Activated T-helper 17 cell treated with anti-CD3 and anti-CD28 coated beads, Interleukin-2, amount 50 U/mL, for 72 hours (primary cell): ENCODE results near the gene GTF2F2. TPM values are rescaled to one million over a fixed set of nuclear protein-coding genes. Genes with fewer than 3 reads are reported as not detected.

ENCODE experiments used
- ATAC-seq: fragments of 150-1000 bp; cut with Tn5 transposase; replicated peaks from 2 replicates; pipeline ENCODE4 v1.10.0; 2021; ENCODE audit warnings: mild to moderate bottlenecking, moderate library complexity
- H3K27ac Mint-ChIP-seq: one replicate; pipeline ENCODE4 v1.8.0; 2022; ENCODE audit warnings: mixed read lengths
- H3K27me3 Mint-ChIP-seq: one replicate; pipeline ENCODE4 v1.8.0; 2022; ENCODE audit warnings: mixed read lengths
- H3K36me3 Mint-ChIP-seq: one replicate; pipeline ENCODE4 v1.8.0; 2022; ENCODE audit warnings: low read depth, mild to moderate bottlenecking, mixed read lengths
- H3K4me1 Mint-ChIP-seq: one replicate; pipeline ENCODE4 v1.8.0; 2022; ENCODE audit warnings: mixed read lengths
- H3K4me3 Mint-ChIP-seq: one replicate; pipeline ENCODE4 v1.8.0; 2022; ENCODE audit warnings: mild to moderate bottlenecking, mixed read lengths
- H3K9me3 Mint-ChIP-seq: one replicate; pipeline ENCODE4 v1.8.0; 2022; ENCODE audit warnings: mixed read lengths
- total RNA-seq, 2 donors: library from RNA; stranded (reverse); gene quantifications; one replicate each; pipeline ENCODE4 v1.2.3, GENCODE V29; 2022

The GTF2F2 gene
- total RNA-seq, 2 donors from 2014 or later = 12.5 to 25.0 TPM

DNA sequence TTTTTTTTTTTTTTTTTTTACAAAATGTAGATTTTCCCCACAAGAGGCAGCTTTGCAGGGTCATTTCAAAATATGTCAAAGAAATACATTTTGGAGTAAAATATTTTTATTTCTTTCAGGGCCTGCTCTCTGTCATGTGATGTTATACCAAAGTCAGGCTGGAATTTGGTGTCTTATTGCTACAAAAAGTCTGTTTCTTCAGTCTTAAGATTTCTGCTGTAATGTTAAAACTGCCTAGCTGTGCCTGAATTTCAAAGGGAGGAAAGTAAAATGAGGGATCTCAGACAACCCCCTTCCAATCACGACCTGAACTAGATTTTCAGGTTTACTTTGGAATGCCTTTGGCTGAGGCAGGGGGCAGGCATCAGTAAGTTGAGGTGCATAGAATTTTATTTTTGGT is 12.8 kb upstream of the GTF2F2 start:
- no peak for ATAC-seq
- Mint-ChIP-seq H3K9me3 (no peaks in the 10 kb centered on the region), H3K27ac (no peak overlapping the region), H3K36me3 (no peaks in the 10 kb centered on the region), H3K27me3 (peaks cover 12% of the 10 kb centered on the region), H3K4me1 (no peaks in the 10 kb centered on the region), H3K4me3 (no peak overlapping the region)

DNA sequence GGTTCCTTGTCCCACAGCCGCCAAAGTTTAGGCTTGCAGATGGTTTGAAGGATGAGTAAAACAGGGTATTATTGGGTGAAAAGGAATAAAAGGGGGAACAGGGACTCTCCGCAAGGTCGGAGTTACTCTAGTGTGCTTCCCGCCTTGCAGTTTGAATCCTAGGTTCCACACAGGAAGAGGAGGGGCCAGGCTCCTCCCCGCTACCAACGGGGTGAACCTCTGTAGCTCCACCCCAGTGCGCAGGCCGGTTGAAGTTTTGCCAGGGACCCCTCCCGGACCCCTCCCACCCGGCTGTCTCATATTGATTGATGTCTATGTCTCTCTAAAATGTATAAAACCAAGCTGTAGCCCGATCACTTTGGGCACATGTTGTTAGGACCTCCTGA is 11.6 kb upstream of the GTF2F2 start:
- H3K27ac Mint-ChIP-seq = no peak overlapping the region
- H3K36me3 Mint-ChIP-seq = no peaks in the 10 kb centered on the region
- no peaks in the 10 kb centered on the region for H3K4me1 Mint-ChIP-seq
- no peak overlapping the region for H3K4me3 Mint-ChIP-seq
- peak; percentile 24 for ATAC-seq
- no peaks in the 10 kb centered on the region for H3K9me3 Mint-ChIP-seq
- H3K27me3 Mint-ChIP-seq = peaks cover 12% of the 10 kb centered on the region

DNA sequence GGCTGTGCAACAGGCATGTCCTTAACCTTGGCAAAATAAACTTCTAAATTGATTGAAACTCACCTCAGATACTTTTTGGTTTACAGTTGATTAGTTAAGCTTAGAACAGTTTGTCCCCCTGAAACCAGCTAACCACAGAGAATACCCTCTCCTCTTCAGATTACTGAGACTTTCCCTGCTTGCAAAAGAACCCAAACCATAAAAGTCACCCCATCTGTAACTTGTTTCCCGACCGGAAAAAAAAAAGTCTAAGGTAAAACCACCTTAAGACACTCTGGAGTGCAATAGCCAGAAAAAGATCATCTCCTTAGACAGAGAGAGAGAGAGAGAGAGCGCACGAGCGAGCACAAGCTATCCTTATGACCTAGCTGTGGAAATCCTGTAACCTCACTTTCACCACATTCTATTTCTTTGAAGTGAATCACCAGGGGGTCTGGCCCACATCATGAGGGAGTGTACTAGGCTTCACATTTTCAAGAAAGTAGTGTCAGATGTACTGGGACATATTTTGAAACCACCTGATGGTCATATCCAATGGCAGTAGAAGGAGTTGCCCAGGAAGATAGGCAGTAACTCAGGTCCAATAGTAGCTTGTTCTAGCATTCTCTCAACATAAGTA is 11.1 kb upstream of the GTF2F2 start:
- Mint-ChIP-seq H3K4me1 (no peaks in the 10 kb centered on the region), H3K9me3 (no peaks in the 10 kb centered on the region), H3K27ac (no peak overlapping the region), H3K36me3 (no peaks in the 10 kb centered on the region), H3K27me3 (peaks cover 10% of the 10 kb centered on the region), H3K4me3 (no peak overlapping the region)
- ATAC-seq = peak; percentile 88

DNA sequence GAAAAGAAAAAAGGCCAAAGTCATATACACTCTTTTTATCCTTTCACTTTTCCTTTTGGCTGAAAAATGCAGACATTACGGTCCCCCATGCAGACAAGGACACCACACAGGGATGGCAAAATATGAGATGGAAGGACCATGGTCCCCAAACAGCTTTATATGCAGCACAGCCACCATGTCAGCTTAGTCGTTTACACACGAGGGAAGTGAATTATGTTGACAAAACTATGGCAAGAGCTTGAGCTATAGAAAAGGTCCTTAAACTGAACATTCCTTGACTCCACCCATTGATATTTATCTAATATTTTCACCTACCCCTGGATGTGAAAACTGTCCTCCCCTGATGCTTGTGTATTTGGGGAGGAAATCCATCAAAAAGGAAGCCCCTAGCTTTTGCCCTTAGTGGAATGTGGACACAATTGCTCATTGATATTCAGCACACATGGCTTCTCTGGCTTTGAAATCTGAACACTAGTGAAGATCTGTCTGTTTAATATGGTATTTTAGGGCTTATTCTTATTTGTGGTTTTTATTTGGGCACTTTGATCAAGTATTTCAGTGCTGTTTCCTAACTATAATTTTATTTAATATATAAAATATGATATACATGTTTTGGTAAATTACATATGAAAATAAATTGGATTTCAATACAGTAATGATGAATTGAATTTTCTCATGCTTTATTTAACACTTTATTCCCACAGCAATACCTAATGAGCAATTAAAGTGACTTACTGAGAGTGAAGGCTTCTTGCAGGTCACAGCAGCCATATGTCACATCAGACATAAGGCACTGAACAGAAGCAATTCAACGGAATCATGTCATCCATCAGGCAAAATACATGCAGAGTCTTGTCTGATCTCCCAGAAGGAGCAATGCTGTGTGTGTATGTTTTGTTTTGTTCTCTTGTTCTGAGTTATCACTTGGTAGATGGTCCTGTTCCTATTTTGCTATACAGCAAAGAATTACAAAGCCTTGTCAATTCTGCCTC is 6.8 kb upstream of the GTF2F2 start:
- no peak overlapping the region for H3K4me3 Mint-ChIP-seq
- no peaks in the 10 kb centered on the region for H3K4me1 Mint-ChIP-seq
- H3K27ac Mint-ChIP-seq = peak overlapping the region; percentile 20
- H3K36me3 Mint-ChIP-seq = no peaks in the 10 kb centered on the region
- no peaks in the 10 kb centered on the region for H3K9me3 Mint-ChIP-seq
- no peak for ATAC-seq
- no peaks in the 10 kb centered on the region for H3K27me3 Mint-ChIP-seq

DNA sequence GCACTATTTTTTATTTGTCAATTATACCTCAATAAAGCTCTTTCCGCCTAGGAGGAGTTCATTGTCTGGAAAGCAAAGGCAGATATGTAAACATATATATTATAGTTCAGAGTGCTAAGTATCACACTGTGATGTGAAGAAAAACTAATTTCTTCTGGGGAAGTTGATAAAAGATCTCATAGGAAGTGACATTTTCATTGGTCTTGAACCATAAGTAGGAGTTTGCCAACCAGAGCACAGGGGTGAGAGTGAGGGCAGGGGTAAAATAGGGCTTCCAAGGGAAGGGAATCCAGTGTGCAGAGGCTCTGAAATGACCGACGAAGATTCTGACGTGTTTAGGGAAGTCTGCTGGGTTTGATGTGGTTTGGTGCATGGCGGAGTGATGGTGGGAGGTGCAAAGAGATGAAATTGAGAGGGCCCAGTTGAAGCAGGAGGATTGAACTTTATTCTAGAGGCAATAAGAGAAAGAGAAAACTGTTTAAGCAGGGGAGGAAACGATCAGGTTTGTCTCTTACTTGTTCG is 780 bp upstream of the GTF2F2 start:
- Mint-ChIP-seq H3K9me3 (no peaks in the 10 kb centered on the region), H3K27me3 (no peaks in the 10 kb centered on the region), H3K4me3 (no peak overlapping the region), H3K4me1 (peaks cover 6% of the 10 kb centered on the region), H3K27ac (no peak overlapping the region), H3K36me3 (no peaks in the 10 kb centered on the region)
- ATAC-seq = peak; percentile 79

DNA sequence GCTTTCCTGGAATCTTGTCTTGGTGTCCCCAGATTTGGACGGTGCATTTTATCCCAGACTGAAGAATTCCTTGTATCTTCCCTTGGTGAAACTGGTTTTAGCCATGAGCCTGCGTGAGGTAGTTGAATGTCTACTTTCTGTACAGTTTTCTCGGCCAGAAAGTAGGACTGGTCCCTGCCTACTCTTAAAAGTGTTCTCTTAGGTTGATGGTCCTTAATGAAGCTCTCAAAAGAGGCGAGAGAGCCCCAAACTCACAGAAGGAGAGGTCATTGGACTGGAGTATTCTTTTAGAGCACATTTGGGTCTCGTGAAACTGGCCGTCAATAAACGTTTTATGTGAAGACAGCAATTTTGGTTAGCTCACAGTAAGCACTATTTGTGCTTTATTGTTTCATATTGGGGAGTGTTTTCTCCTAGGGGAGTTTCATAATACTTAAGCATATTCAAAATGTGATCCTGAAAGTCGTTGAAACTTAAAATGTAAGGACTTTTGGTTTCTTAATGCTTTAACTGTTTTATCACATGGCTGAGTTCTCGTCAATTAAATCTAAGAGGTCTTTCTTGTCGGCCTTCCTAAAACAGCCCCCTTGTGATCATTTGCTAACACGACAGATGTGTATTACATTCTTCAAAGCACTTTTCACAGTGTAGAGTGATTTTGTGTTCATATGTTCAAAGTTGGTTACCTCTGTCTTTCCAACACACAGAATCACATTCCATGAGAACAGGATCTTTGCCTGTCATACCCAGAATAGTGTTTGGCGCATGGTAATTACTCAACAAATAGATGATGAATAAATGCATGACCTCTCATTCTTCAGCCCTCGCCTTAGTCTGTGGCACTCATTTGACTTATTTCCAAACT is 889 bp downstream of the GTF2F2 start:
- no peak for ATAC-seq
- H3K27me3 Mint-ChIP-seq = no peaks in the 10 kb centered on the region
- H3K4me3 Mint-ChIP-seq = no peak overlapping the region
- H3K4me1 Mint-ChIP-seq = peaks cover 11% of the 10 kb centered on the region
- H3K27ac Mint-ChIP-seq = no peak overlapping the region
- H3K36me3 Mint-ChIP-seq = no peaks in the 10 kb centered on the region
- no peaks in the 10 kb centered on the region for H3K9me3 Mint-ChIP-seq

DNA sequence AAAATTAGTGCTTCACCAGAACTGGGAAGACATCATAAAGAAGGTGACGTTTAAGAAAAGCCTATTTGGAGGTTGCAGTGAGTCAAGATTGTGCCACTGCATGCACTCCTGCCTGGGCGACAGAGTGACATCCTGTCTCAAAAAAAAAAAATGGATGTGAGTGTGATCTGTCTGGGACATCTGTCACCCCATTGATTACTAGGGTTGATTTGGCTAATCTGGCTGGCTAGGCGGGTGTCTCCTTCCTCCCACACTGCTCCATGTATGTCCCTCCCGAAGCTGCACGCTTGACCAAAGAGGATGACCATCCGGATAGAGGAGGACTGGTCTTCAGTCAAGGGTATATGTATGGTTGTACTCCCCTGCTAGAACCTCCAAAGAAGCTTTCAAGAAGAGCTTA is 2.6 kb downstream of the GTF2F2 start:
- Mint-ChIP-seq H3K4me3 (no peak overlapping the region), H3K27me3 (no peaks in the 10 kb centered on the region), H3K4me1 (peaks cover 11% of the 10 kb centered on the region), H3K9me3 (no peaks in the 10 kb centered on the region), H3K27ac (no peak overlapping the region), H3K36me3 (no peaks in the 10 kb centered on the region)
- ATAC-seq = no peak

DNA sequence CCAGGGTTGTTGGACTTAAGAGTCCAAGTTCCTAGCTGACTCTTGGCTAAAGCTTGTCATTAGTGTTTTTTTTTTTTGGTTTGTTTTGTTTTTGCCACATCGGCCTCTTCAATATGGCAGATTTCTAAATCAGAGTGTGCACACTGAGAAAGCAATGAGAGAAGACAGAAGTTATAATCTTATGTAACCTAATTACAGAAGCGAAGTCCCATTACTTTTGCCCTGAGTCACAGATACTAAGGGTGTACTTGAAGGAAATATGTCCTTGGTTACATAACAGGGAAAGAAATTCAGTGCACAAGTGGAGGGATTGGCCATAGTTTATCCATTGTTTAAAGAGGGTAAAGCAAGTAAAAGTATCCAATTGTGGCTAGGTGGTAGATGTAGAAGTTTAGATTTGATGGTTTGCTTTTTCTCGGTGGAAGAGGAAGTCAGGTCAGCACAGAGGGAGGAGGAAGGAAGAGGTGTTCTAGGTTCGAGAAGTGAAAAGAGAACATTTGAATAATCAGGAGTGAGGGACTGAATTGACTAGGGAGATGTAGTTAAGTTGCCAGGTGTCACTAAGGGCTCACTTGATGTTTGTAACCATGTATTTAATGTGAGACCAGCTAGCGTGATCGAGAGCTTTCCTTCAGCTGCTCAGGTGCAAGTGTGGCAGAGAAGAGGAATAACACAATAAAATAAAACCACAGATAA is 12.2 kb downstream of the GTF2F2 start:
- Mint-ChIP-seq H3K27me3 (no peaks in the 10 kb centered on the region), H3K27ac (peak overlapping the region; percentile 4), H3K9me3 (peaks cover 14% of the 10 kb centered on the region), H3K36me3 (peaks cover 9% of the 10 kb centered on the region), H3K4me3 (no peak overlapping the region), H3K4me1 (peaks cover 23% of the 10 kb centered on the region)
- no peak for ATAC-seq

DNA sequence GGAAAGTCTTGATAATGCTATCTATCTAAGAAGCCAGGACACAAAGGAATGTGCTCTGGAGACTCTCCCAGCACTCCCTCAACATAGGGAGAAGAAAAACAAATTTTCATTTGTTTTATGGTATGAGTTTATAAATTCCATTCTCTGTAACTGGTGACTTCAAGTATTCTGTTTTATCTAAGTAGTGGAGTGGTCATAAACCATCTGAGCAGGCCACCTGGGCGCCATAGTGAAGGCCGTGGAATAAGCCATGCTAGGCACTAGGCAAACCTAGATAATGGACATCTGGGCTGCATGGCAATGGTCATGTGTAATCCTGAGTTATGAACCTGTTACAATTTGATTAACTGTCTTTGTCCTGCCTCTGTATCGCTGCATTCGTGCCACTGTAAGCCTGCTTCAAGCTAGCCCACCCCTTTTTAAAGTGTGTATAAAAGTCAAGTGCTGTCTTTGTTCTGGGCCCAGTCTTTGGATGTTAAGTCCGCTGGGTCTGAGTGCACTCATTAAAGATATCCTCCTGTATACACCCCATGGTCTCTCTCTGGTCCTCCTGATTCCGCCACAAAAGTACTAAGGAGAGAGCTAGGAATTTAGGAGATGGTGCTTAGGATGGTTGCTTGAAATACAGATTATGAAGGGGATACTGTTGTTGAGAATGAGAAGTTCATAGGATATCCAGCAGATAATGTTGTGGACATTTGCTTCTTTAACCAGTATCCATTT is 13.2 kb downstream of the GTF2F2 start:
- H3K9me3 Mint-ChIP-seq = peaks cover 14% of the 10 kb centered on the region
- H3K27me3 Mint-ChIP-seq = no peaks in the 10 kb centered on the region
- ATAC-seq = no peak
- H3K27ac Mint-ChIP-seq = no peak overlapping the region
- H3K36me3 Mint-ChIP-seq = peaks cover 18% of the 10 kb centered on the region
- H3K4me1 Mint-ChIP-seq = peaks cover 27% of the 10 kb centered on the region
- no peak overlapping the region for H3K4me3 Mint-ChIP-seq

DNA sequence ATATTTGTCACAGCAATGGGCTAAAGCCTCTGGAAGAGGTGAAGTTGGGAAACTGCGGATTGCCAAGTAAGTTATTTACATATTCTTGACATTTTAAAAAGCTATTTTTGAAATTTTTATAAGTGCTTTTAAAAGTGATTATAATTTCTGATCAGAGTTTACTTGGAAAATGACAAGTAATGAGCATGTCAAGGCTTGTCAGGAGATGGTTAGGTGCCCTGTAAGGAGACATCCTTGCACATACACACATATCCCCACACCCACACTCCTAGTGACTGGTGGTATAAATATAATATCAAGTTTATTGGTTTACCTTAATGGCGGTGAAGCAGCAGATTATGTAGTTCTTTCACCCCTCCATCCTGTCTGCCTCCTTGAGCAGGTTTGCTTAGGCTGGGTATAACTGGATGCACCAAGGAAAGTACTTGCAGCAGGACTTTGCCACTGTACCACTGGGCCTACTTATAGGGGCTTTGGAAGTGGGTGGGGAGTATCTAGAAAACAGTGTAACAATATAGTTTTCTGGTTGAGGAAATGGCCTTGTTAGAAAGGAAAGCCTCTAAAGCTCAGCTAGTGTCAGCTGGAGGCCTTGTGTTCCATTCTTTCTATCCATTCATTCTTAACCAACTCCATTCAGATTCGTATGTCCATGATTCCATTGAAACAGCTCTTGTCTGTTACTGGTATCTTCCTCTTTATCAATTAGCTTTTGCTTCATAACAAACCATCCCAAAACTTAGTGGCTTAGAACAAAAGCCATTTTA is 16.6 kb downstream of the GTF2F2 start:
- ATAC-seq = no peak
- no peak overlapping the region for H3K27ac Mint-ChIP-seq
- H3K9me3 Mint-ChIP-seq = peaks cover 9% of the 10 kb centered on the region
- H3K4me1 Mint-ChIP-seq = peaks cover 13% of the 10 kb centered on the region
- no peaks in the 10 kb centered on the region for H3K27me3 Mint-ChIP-seq
- no peak overlapping the region for H3K4me3 Mint-ChIP-seq
- H3K36me3 Mint-ChIP-seq = peaks cover 32% of the 10 kb centered on the region

DNA sequence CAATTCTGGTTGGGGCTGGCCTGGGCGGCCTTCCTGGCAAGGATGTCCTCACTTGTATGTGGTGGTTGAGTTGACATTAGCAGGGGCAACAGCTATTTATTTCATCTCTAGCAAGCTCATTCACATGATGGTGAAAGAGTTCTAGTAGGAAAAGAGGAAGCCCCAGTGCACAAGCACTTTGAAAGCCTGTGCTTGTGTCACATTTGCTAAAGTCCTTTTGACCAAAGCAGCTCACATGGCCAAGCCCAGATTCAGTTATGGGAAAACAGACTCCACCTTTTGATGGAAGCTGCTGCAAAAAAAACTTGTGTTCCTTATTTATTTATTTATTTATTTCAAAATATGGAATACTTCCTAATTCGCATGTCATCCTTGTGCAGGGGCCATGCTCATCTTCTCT is 17.2 kb downstream of the GTF2F2 start:
- Mint-ChIP-seq H3K4me1 (peaks cover 10% of the 10 kb centered on the region), H3K27me3 (no peaks in the 10 kb centered on the region), H3K9me3 (peaks cover 7% of the 10 kb centered on the region), H3K27ac (no peak overlapping the region), H3K4me3 (no peak overlapping the region), H3K36me3 (peaks cover 32% of the 10 kb centered on the region)
- no peak for ATAC-seq

DNA sequence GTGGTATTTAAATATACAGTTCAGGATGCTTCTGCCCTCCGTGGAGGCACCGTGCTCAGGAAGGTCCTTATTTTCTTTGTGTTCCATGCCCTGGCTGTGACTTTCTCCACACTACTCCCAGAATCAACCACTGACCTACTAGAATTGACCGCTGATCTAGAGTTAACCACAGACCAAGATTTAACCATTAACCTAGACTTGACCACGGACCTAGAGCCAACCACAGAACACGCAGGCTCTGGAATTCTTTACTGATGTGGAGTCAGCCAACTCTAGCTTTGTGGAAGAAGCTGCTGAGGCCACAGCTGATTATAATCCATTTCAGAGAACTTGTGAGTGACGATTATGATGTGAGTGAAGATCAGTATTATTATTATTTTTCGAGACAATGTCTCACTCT is 18.0 kb downstream of the GTF2F2 start:
- no peak overlapping the region for H3K4me3 Mint-ChIP-seq
- peaks cover 7% of the 10 kb centered on the region for H3K4me1 Mint-ChIP-seq
- no peaks in the 10 kb centered on the region for H3K9me3 Mint-ChIP-seq
- no peak overlapping the region for H3K27ac Mint-ChIP-seq
- no peak for ATAC-seq
- H3K27me3 Mint-ChIP-seq = no peaks in the 10 kb centered on the region
- H3K36me3 Mint-ChIP-seq = peaks cover 32% of the 10 kb centered on the region

DNA sequence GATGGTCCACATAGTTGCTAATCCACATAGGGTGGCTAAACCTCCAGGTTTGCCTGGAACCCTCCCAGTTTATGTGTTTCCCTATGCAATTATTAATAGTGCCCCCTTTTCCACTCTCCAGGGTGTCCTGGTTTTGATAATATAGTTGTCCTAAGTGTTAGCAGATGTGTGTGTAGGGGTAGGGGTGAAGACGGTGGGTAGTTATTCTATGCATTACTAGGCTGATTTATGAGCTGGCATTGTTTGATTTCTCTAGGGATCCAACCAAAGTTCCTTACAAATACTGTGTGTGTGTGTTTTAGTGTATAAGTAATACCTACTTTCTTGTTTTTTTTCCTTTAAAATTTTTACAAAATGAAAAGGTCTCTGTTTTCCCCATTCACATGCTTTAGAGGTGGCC is 21.1 kb downstream of the GTF2F2 start:
- H3K36me3 Mint-ChIP-seq = peaks cover 32% of the 10 kb centered on the region
- no peak for ATAC-seq

More for the DNA sequence above, 21.1 kb downstream of the GTF2F2 start:
- no peaks in the 10 kb centered on the region for H3K9me3 Mint-ChIP-seq
- H3K4me1 Mint-ChIP-seq = peaks cover 7% of the 10 kb centered on the region
- no peaks in the 10 kb centered on the region for H3K27me3 Mint-ChIP-seq
- no peak overlapping the region for H3K27ac Mint-ChIP-seq
- no peak overlapping the region for H3K4me3 Mint-ChIP-seq
